Measurements from ENCODE around the gene TIAM1.
A peak's percentile ranks its signal among the peaks of the same experiment; 100 is the strongest.
"Not testable (repeated sequence)": the region's sequence is repeated elsewhere in the genome, so short reads cannot be mapped to it uniquely, and the experiment has no call there.

Gene TIAM1

DNA sequence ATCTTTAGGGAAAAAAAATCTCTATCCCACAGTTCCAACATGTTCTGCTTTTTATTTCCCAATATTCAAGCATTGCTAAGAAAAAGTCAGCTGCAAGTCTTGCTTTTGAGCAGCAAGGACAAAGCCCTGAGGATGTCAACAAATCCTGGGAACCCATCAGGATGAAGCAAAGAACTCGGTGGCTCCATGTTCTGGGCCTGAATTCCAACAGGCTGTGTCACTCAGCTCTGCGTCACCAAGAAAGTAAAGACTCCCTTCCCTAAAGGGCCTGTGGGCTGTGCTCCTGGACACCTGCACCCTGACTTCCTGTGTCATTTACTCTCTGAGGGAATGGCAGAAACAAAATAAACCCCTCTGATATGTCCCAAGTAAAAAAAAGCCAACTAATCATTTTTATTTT, 95.5 kb downstream of the TIAM1 start:
- no peak for DNase-seq

DNA sequence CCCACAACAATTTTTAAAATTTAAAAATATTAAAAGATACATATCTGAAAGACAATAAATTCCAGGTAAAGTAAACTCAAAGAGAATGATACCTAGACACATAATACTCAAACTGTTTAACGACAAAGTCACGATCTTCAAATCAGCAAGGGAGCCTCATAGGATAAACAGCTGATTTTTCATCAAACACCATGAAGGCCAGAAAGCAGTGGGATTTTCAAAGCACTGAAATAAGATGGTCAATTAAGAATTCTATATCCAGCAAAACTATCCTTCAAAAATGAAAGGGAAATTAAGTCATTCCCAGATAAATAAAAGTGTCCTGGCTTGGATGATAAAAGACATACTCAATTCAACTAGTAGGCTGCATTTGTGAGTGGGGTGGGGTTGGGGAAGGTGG, 100.5 kb downstream of the TIAM1 start:
- no peak for DNase-seq

DNA sequence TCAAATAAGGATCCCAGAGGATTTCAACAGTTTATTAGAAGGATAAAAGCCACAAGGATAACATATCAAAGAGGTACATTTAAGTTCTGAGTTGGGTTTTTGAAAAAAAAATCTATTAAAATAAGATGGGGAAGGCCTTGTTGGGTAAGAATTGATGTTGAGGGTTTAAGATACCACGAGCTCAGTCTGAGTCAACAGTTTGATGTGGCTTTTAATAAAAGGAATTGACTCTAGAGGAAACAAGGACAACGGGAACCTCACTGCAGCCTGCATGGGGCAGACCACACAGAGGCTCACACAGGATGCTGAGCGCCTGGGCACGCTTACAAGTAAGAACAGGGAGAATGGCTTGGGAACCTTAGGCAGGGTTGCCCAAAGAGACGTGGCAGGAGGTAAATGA, 107.5 kb downstream of the TIAM1 start:
- no peak for DNase-seq

DNA sequence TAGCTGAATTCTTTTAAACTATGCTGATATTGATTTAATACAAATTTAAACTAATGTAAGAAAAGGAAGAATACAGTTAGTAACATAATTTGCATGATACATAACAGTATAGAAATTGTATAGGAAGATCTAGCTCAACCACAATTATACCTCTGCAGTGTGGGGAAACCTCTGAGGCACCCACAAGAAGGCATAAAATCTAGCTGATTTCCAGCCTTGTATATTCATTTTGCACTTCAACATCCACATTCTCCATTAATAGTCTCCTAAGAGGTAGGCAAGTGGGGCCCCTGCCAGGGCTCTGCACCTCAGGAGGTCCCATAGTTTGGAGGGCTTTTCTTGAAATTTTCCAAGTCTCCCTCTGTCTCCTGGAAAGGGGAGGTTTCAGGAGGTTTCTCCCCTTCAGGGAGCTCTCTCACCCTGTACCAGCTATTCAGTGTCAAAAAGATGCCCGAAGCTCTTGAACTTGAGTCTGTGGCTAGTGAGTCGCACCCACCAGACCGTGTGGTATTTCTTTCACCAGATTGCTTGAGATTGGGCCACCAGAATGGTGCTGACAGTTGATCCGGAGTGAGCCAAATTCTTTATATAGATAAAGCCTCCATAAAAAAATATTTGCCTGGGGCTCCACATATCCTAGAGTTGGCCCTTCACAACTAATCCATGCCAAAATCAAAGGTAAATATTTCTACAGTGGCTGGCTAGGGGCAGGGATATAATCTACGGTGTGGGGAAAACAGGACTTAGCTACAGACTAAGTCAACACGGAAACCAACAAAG, 108.2 kb downstream of the TIAM1 start:
- DNase-seq: no peak

DNA sequence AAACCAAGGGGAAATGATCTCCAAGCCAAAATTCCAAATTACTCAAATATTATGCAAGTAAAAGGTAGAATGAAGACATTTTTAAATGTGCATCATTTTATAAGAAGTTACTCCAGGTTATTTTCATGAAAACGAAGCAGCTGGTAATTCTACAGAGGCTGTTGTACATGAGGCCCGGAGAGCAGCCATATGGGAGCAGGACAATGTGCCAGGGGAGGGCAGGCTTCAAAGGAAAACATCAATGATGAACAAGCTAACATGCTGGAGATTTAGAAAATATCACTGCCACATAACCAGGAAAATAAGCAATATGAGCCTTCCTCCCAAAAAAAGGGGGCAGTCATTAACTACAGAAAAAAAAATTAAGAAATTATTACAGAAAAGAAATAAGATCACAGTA, 109.1 kb downstream of the TIAM1 start:
- DNase-seq: no peak

DNA sequence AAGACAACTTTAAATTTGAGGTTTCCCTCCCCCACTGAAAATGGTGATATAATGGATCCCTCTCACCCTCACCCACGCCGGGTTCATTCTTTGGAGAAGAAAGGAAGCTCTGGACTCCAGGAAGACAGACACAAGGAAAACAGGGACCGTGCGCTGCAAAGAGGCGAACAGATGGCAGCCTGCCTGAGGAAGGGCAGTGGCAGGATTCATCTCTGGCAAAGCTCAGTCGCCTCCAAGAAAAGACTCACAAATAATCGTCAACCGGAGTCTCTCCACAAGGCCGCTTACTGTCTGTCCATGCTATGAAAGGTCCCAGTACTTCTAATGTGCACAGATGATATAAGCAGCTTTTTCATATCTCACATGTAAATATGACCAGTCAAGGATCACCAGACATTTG, 110.3 kb downstream of the TIAM1 start:
- no peak for DNase-seq

DNA sequence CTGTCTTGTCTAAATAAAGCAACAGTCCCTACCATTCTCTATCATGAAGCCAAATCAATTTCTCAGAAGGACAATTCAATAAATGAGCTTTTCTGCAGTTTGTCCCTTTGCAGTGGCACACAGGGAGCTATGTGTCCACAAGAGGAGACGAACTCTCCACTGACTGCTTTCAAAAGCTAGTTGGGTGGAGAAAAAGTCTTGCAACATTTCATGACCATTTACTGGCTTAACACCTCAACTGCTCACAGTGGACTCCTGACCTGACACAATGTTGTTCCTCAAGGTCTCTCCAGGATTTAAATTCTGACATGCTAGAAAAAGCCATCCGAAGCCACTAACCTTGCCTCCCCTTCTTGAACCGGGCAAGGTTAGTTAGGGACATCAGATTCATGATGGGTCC, 111.7 kb downstream of the TIAM1 start:
- DNase-seq: no peak

DNA sequence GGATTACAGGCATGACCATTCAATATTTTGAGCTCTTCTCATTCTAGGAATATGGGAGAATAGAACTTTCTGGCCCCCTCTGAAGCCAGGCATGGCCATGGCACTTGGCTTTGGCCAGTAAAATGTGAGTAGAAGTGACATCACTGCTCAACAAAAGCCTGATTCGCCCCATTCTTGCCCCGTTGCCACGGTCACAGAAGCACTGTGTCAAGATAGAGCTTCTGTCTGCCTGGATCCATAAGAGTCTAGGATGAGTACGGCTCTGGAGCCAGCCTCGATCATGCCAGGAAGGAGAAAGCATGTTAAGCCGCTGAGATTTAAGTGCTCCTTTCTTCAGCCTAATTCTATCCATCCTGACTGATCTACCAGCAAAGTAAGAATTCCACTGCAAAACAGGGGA, 113.1 kb downstream of the TIAM1 start:
- no peak for DNase-seq

DNA sequence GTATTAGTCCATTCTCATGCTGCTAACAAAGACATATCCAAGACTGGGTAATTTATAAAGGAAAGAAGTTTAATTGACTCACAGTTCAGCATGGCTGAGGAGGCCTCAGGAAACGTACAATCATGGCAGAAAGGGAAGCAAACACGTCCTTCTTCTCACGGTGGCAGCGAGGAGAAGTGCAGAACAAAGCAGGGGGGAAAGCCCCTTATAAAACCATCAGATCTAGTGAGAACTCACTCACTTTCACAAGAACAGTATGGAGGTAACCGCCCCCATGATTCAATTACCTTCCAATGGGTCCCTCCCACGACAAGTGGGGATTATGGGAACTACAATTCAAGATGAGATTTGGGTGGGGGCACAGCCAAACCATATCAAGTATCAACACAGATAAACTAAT, 115.3 kb downstream of the TIAM1 start:
- not testable (repeated sequence) for DNase-seq

DNA sequence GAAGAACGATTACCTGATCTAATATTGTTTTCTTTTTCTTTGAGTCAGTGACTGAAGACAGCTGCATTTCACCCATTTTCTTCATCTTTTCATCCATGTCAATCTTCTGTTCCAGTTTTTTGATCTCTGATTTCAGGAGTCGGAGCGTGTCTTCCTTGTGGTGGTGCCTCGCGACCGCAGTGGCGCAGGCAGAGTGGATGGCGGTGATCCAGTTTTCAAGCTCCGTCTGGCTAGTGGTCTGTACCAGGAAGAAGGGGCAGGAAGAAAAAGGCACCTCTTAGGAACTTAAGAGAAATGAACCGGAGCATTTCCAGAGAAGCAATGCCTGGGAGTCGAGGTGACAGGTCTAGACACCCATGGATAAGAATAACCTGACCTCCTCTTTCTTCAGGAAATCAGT, 118.3 kb downstream of the TIAM1 start:
- no peak for DNase-seq

DNA sequence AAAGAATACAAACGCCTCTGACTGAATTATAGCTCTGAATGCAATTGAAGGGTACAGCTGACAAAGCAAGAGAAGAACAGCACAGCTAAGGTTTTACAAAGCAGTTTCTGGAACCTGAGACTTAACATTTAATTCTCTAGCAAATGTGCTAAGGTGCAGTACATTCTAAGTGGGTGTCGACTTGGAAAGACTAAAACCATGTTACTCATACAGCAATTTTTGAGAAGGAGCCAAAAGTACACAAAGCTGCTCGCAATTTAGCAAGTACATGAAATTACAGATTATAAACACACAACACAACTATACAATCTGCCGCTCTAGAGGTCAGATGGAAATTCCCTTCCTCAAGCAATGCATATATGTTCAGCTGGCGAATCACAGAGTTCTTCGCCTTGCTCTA, 121.9 kb downstream of the TIAM1 start:
- DNase-seq: no peak

DNA sequence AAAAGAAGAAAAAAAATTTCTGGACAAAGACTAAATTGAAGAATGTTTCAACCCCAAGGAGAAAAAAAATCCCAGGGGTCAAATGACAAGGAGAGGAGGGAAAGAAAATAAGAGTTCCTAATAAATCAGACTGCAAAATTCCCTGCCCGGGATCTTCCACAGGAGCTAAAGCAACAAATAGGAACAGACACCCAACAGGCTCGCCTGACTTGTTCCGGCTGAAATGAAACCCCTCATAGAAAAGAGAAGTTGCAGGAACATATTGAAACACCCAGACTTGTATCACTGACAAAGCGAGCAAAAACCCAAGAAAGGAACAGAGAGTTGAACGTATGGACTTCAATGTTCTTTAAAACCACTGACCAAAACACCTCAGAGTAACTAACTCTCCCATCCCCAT, 123.0 kb downstream of the TIAM1 start:
- DNase-seq: no peak

DNA sequence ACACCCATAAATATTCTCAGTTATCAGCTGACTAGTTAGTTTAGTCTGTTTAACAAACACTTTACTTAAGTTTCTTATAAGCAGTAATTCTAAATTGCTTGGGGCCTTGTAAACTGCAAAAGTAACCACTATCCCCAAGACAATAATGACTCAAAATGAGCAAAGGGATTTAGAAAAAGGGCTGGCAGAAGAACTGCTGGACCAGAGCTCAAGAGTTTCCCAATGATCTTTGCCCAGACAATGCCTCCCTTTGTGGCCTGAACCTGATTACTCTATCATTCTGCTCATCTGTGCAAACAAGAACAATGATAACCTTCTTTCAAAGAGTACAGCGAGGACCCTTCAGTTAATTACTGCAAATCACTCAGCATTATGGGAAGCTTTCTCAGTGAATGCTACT, 123.5 kb downstream of the TIAM1 start:
- no peak for DNase-seq

DNA sequence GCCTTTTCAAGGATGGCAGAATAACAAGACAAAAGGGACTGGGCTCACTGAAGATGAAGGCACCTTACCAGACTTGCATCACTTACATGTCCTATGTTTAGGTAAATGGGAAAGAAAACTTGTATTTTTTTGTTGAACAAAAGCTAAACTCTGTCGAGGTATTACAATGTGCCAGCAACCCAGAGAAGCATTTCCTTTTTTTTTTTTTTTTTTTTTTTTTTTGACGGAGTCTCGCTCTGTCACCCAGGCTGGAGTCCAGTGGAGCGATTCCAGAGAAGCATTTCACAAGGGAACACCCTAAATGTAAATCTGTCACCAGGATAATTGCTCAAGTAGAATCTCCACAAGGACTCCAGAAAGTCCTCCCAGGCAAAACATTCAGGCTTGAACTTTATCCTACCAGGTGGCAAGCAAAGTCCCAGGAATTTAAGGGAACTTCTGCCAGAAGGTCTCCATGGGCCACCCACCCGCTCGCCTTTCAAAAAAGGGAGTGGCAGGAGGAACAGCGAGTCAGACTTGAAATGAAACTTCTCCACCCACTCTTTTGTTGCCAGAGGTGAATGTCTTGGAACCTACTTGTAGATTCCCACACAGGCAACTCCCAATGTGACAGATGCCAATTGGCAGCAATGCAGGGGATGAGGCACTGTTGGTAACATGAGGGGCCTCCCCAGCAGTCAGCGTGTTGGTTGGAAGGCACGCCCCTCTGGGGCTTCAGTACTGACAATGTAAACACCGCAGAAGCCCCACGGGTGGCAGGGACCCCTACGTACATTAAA, 125.0 kb downstream of the TIAM1 start:
- DNase-seq: no peak

DNA sequence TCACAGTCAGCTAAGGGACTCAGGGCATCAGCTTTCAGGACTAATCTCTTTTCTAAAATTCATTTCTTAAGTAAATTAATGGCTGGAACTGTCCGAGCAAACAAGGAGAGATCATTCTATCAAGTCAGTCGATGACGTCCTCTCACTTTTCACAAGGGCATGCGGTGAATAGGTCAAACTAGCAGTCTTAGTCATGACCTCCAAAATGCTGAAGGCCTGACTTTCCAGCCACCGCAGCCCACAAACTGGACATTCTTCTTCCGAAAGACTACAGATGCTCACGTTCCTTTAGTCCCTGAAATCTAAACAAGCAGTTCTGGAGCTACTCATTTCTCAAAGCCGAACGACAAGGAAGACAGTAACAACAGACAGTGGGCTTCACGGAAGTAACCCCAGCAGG, 127.9 kb downstream of the TIAM1 start:
- DNase-seq: no peak

DNA sequence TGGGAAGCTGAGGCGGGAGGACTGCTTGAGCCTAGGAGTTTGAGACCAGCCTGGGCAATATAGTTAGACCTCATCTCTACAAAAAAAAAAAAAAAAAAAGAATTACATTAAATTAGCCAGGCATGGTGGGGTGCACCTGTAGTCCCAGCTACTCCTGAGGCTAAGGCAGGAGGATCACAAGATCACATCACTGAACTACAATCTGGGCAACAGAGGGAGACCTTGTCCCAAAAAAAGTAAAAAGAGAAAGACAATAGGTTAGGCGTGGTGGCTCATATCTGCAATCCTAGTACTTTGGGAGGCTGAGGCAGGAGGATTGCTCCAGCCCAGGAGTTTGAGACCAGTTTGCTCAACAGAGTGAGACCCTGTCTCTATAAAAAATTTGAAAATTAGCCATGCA, 130.3 kb downstream of the TIAM1 start:
- peak; percentile 37 for DNase-seq

DNA sequence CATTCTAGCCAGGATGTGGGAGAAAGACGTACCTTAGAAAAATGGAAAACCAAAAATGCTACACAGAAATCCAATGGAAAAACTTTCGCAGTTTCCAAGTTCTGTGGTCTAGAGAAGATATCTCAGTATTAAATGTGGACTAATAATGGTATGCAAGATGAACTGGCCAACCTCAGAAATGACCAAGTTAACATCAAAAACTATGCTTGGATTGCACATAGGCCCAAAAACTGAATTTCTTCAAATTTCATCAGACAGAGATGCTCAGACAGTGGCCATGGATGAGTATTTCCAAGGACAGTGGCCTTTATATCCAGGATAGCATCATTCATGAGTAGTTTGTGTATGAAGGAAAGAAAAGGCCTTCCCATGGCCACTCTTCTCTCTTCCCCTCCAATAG, 132.2 kb downstream of the TIAM1 start:
- no peak for DNase-seq

DNA sequence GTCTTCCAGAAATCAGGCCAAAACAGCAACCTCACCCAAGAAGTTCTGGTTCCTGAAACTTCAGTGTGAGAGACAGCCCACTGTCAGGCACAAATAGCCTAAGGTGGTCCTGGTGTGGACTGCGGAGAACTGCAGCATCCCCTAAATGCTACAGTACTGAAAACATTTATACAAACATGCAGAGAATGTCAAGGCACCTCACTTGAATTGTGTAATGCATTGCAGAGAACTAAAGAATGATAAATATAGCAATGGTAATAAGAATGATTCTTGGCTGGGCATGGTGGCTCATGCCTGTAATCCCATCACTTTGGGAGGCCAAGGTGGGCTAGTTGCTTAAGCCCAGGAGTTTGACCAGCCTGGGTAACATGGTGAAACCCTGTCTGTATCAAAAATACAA, 138.6 kb downstream of the TIAM1 start:
- no peak for DNase-seq

DNA sequence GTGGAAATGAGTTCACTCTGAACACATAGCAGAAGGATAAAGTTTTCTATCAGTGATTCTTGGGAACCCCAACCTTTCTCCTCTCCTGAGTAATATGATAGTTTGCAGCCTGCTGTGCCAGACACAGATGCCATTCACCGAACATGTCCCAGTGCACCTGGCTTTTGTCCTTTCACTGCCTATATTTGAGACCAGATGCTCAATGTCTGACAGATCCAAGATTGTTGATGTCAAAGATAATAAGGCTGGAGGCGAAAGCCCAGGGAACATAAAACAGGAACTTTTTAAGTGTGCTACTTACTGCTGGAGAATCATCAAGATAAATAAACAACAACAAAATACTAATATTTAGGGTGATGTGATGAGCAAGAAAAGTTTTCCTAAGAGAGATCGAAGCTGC, 139.3 kb downstream of the TIAM1 start:
- no peak for DNase-seq

DNA sequence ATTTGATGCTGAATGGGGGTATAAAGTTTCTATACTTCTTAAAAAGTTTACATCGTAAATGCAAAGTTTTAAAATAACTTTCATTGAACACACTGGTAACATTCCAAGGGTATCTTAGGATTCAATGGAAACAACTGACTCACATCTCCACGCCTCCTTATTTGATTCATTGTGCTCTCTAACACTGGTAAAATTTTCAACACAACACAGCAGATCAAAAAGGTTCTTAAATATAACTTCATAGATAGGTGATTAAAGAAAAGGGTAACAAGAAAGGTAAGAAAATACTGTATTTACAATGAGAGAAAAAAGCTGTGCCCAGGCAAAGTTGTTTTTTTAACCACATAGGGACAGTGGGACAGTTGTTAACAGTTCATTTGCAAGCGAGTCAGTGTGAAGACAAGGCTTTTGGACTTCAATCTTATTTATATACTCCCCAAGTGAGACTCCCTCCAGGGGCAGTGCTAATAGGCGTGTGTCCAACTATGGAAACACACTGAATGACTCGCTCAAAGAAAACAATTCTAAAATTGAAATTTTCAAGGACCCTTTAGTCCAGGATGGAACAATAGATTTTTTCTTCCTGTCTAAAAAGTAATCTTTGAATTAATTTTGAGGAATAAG, 140.5 kb downstream of the TIAM1 start:
- DNase-seq: no peak

DNA sequence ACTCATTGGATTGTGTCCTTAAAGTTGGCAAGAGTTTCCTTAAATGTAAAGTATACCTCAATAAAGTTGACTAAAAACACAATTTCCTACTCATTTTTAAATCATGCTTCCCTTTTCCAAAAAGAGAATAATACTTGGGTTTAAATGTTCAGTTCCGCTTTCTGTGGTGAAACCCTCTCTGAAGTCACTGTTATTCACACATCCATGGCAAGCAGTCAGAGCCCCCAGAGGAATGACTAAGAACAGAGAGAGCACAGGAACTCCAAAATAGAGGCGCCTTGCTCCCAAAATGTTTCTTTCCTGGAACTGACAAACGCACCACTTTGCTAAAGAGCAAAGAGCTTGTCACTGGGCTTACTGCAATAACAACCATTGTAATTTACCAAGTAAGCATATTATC, 142.5 kb downstream of the TIAM1 start:
- no peak for DNase-seq

DNA sequence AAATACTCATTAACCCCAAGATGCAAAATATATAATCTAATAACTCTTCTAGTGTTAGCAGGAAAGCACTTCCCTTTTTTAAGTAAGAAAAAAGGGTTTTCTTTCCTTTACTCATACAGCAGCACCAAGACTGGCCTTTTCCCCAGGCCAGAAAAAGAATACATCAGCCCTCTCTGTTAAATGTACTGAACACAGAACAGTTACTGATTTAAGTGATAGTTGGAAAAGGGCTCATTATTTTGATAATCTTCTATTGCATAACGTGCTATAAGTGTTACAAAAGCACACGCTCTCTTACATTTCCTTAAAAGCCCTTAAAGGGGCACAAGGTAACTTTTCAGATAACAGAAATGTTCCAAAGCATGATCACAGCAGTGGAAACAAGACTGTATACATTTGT, 142.9 kb downstream of the TIAM1 start:
- no peak for DNase-seq

DNA sequence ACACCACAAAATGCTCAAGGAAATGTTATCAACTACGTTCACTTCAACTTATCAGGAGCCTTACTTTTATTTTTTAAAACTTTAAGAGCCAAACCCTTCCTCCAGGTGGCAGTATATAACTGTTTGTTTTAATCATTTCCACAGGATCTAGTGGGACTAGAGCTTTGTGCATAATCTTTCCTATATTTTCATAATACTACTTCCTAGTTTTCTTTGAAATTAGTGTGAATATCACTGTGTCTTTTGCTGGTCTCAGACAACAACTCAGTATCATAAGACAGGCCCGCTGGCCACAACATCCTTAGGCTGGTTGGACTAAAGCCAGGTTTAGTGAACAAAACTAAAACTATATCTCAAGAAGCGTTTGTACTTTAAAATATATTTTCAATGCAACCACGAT, 145.5 kb downstream of the TIAM1 start:
- peak; percentile 64 for DNase-seq

DNA sequence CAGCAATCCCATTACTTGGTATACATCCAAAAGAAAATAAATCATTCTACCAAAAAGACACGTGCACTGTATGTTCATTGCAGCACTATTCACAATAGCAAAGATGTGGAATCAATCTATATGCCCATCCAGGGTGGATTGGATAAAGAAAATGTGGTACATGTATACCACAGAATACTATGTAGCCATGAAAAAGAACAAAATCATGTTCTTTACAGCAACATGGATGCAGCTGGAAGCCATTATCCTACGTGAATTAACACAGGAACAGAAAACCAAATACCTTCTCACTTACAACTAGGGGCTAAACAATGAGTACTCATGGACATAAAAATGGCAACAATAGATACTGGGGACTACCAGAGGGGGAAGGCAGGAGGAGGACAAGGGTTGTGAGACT, 147.3 kb downstream of the TIAM1 start:
- no peak for DNase-seq

All from CD4-positive, alpha-beta T cell treated with Interleukin-17A for 1 hour (primary cell).